NCI-H69 (cell line): ENCODE results near the gene TSC1.
"Not testable (repeated sequence)": the region's sequence is repeated elsewhere in the genome, so short reads cannot be mapped to it uniquely, and the experiment has no call there.

Source experiments
- DNase-seq: peaks from one replicate; lab custom pipeline; 2025; lab: John Stamatoyannopoulos, UW

TSC1 gene

GRCh38 chr9:132944294-132945185 lies at the start of gene TSC1:
Gene TSC1 (minus strand): TSS chr9:132944616. CDS start chr9:132928872, 15,744 bp downstream.
- DNase-seq: peak; percentile 98

- no peak for DNase-seq
These were observed 49.1 kb upstream of the TSC1 start for GRCh38 chr9:132993511-132993939.

DNA sequence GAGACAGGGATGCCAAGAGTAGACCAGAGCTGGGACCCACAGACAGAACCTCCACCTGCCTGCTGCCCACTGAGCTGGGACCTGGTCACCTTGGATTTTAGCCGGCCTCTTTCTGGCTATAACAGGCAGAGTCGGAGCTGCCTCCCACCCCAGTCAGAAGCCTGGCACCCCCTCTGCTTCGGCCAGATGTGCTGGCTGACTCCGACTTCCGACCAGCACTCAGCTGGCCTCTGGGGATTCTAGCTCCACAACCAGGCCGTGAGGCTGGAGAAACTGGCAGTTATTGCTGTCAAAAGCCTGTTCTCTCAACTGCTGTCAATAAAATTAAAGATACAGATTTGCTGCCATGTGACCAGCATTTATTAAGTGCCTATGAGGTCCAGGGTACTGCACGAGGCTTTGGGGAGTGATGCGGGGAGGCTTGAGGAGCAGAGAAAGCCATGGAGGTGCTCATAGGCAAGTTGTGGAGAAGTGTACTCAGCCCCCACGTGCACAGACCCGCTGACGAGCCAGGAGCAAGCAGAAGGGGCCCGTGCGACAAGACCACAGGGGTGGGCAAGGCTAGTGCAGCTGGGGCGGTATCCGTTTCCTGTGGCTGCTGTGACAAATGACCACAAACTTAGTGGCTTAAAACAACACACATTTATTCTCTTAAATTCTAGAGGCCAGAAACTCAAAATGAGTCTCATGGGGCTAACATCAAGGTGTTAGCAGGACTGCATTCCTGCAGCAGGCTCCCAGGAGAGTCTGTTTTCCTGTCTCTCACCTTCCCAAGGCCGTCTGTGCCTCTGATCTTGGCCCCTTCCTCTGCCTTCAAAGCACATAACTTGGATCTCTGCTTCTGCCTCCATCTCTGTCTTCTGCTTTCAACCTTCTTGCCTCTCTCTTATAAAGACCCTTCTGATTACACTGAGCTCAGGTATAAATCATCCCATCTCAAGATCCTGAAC lies 47.2 kb upstream of the TSC1 start:
- DNase-seq: no peak

DNA sequence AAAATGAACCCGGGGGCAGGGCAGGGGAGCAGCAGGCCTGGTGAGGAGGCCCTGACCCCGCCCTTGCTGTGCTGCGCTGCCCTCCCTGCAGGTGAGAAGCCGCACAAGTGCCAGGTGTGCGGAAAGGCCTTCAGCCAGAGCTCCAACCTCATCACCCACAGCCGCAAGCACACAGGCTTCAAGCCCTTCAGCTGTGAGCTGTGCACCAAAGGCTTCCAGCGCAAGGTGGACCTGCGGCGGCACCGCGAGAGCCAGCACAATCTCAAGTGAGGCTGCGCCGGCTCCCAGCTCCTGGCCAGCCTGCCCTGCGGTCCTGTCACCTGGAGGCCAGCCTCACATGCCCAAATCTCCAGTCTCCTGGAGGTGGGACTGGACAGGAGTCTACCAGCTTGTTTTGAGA lies 46.4 kb upstream of the TSC1 start:
- no peak for DNase-seq

GRCh38 chr9:132989998-132990557 lies 45.7 kb upstream of the TSC1 start:
- DNase-seq: not testable (repeated sequence)

GRCh38 chr9:132989414-132989996 lies 45.1 kb upstream of the TSC1 start:
- peak; percentile 39 for DNase-seq

- DNase-seq: no peak
These were observed 44.5 kb upstream of the TSC1 start for GRCh38 chr9:132989014-132989310.

GRCh38 chr9:132988244-132989013 lies 44.0 kb upstream of the TSC1 start:
- no peak for DNase-seq

DNA sequence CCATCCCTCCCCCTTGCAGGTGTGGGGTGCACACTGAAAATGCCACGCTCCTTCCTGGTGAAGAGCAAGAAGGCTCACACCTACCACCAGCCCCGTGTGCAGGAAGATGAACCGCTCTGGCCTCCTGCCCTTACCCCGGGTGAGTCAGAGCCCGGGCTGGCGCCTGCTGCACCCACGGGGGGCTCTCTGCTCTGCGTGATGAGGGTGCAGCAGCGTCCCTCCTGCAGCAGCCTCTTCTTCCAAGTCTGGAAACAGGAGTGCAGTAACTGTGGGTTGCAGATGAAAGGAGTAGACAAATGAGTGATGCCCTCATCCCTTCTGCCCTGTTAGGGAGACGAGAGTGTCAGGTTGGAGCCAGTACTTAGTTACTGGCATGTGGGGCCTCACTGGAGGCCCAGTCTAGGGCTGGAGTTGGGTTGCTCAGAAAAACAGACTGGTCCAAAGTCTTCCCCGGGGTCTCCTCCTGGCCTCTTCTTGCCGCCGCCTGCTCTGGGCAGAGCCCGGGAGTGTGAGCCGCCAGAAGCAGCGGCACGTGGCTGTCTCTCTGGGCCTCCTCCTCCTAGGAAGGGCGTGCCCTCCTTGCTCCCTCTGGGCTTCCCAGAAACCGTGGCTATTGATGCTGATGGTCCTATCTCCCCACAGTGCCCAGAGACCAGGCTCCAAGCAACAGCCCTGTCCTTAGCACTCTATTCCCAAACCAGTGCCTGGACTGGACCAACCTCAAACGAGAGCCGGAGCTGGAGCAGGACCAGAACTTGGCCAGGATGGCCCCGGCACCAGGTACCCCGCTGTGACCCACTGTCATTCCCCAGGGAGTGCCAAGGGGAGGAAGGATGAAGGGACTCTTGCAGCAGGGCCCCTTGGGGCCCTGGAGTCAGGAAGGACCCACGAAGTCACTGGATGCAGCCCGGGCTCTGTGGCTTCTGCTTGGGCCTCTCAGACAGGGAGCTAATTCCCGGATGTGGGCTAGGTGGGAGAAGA lies 42.5 kb upstream of the TSC1 start:
- DNase-seq: peak; percentile 19

DNA sequence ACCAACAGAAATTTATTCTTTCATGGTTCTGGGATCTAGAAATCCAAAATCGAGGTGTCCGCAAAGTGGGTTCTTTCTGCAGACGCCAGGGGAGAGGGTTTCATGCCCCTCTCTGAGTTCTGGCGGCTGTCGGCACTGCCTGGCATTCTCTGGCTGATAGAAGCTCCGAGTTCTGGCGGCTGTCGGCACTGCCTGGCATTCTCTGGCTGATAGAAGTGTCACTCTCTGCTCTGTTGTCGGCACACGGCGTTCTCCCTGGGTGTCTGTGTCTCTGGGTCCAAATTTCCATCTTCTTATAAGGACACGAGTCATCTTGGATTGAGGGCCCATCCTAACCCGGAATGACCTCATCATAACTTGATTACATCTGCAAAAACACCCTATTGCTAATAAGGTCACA lies 41.7 kb upstream of the TSC1 start:
- DNase-seq: no peak

- no peak for DNase-seq
These were observed 41.1 kb upstream of the TSC1 start for GRCh38 chr9:132985489-132985888.

DNA sequence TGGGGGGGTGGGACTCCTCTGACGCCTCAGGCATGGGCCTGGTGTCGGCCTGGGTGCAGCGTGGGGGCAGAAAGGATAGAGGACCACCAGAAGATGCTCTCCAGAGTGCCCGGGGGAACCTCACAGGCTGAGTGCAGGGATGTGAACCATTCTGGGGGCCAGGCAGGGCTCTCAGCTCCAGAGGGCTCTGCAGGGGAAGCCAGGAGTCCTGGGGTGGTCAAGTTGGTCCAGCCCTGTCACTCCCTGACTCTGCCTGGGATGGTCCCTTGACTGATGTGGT lies 40.6 kb upstream of the TSC1 start:
- no peak for DNase-seq

- no peak for DNase-seq
These were observed 40.0 kb upstream of the TSC1 start for GRCh38 chr9:132984202-132985070.

GRCh38 chr9:132983491-132984201 lies 39.2 kb upstream of the TSC1 start:
- DNase-seq: no peak

DNA sequence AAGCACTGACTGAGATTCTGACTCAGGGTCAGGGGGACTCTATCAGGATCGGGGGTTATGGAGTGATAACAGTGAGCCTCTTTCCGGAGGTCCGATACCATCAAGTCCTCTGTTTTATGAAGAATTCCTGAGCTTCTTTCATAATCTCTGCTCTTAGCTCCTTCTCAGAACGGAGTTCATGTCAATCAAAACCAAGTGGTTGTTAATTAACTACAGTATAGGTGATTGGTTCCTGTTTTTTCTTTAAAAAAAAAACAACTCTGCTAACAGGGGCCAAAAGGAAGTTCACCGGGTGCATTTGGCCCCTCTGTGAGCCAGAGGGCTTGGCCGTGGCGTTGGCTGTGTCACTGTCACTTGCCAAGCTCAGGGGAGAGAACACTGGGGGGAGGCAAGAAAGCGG lies 38.0 kb upstream of the TSC1 start:
- no peak for DNase-seq

DNA sequence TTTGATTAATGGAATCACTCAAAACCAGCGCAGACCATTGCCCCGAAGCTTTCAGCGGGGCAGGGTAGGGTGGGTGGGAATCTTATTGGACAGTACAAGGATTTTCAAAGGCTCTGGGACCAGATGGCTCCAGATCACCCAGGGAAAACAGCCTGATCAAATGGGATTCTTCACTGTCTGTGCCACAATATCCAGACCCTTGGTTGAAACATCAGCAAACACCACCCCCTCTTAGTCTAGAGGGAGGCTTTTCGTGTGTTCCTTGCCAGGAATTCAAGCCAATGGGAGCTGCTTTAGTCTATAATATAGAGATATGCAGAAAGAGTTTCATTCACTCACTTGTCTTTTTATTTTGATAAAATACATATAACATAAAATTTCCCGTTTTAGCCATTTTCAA lies 35.7 kb upstream of the TSC1 start:
- no peak for DNase-seq

- DNase-seq: peak; percentile 29
These were observed 34.2 kb upstream of the TSC1 start, which contains the start of gene GFI1B for GRCh38 chr9:132978451-132979131. Gene GFI1B (plus strand): TSS chr9:132978694. CDS start chr9:132986679, 7,985 bp downstream.

DNA sequence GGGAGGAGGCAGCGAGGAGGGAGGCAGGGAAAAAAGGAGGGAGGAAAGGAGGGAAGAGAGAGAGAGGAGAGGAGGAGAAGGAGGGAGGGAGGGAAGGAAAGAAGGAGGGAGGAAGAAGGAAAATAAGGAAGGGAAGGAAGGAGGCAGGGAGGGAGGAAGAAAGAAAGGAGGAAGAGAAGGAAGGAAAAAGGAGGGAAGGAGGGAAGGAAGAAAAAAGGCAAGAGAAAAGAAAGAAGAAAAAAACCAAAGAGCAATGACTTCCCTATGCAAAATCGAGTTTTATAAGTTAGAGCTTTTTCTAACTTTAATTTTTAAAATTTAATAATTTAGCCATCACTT lies 33.7 kb upstream of the TSC1 start:
- no peak for DNase-seq
